Measurements from ENCODE around the gene DARS1.

The DARS1 gene

DNA sequence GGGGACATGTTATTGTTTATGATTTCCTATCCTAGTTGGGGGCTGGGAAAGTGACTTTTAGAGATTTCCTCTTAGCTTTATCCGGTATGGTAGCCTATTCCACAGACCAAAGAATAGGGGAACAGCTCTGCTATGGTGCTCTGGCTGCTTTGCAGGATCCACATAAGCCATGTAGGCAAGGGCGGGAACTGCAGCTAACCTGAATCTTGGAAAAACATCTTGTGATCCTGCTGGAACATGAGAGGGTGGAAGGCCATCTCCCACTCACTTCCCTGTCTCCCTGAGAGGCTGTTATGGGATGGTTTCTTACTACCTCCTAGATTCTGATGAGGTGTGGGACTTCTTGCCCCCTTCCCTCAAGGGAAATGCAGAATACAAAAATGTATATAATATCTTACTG is 2.0 kb upstream of the DARS1 start:
- Histone ChIP-seq H4K20me1 (ENCODE audit: low read depth, low read length) (no peaks in the 10 kb centered on the region), H3K36me3 (ENCODE audit: low read length) (peaks cover 11% of the 10 kb centered on the region), H3K9me2 (replicated peaks; ENCODE audit: insufficient read depth, low read length) (no peaks in the 10 kb centered on the region), H3K79me2 (ENCODE audit: insufficient read depth, low read length) (peaks cover 33% of the 10 kb centered on the region), H3K9me3 (ENCODE audit: insufficient read depth, low read length) (no peaks in the 10 kb centered on the region), H3K27me3 (ENCODE audit: low read length) (no peaks in the 10 kb centered on the region), H3K9ac (ENCODE audit: low read length) (no peak overlapping the region), H2AFZ (ENCODE audit: low read depth, low read length, severe bottlenecking) (no peak overlapping the region), H3K4me3 (ENCODE audit: insufficient read depth, low read length, poor library complexity, severe bottlenecking) (no peak overlapping the region), H3K4me2 (ENCODE audit: low read depth, low read length, poor library complexity, severe bottlenecking) (no peak overlapping the region), H3K27ac (ENCODE audit: low read depth, low read length) (no peak overlapping the region), H3F3A (ENCODE audit: insufficient read depth) (peaks cover 21% of the 10 kb centered on the region)
- TF ChIP-seq, protein P1, sequence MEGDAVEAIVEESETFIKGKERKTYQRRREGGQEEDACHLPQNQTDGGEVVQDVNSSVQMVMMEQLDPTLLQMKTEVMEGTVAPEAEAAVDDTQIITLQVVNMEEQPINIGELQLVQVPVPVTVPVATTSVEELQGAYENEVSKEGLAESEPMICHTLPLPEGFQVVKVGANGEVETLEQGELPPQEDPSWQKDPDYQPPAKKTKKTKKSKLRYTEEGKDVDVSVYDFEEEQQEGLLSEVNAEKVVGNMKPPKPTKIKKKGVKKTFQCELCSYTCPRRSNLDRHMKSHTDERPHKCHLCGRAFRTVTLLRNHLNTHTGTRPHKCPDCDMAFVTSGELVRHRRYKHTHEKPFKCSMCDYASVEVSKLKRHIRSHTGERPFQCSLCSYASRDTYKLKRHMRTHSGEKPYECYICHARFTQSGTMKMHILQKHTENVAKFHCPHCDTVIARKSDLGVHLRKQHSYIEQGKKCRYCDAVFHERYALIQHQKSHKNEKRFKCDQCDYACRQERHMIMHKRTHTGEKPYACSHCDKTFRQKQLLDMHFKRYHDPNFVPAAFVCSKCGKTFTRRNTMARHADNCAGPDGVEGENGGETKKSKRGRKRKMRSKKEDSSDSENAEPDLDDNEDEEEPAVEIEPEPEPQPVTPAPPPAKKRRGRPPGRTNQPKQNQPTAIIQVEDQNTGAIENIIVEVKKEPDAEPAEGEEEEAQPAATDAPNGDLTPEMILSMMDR (IDR thresholded peaks at IDR 0.05; ENCODE audit: insufficient read depth, low read length, poor library complexity, severe bottlenecking): no peak
- TF ChIP-seq EZH2phosphoT487 (conservative IDR thresholded peaks at IDR 0.05; ENCODE audit: low read length): no peak

DNA sequence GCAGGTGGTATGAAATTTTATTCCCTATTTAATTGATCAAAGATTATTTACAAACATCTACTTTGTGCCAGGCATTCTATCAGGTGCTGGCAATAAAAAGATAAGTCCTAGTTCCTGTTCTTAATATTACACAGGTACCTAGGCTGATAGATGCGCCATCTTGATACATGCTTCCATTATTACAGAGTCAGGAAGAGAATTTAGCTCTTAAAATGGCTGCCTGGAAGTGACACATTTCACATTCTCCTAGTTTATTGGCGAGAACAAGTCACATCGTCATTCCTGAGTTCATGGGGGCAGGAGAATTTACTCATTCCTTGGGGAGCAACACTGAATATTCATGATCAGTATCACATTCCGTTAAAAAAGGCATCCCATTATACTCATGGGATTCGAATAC is 1.1 kb upstream of the DARS1 start:
- peak overlapping the region; percentile 95; the same call in 1 of the 2 replicates for H3K9ac ChIP-seq (ENCODE audit: low read length)
- peaks cover 17% of the 10 kb centered on the region for H3K36me3 ChIP-seq (ENCODE audit: low read length)
- no peak overlapping the region for H3K4me3 ChIP-seq (ENCODE audit: insufficient read depth, low read length, poor library complexity, severe bottlenecking)
- peaks cover 25% of the 10 kb centered on the region for H3F3A ChIP-seq (ENCODE audit: insufficient read depth)
- H3K9me2 ChIP-seq (replicated peaks; ENCODE audit: insufficient read depth, low read length): no peaks in the 10 kb centered on the region
- H3K27ac ChIP-seq (ENCODE audit: low read depth, low read length): no peak overlapping the region
- no peaks in the 10 kb centered on the region for H3K27me3 ChIP-seq (ENCODE audit: low read length)
- no peaks in the 10 kb centered on the region for H4K20me1 ChIP-seq (ENCODE audit: low read depth, low read length)
- H3K9me3 ChIP-seq (ENCODE audit: insufficient read depth, low read length): no peaks in the 10 kb centered on the region
- H2AFZ ChIP-seq (ENCODE audit: low read depth, low read length, severe bottlenecking): no peak overlapping the region
- H3K79me2 ChIP-seq (ENCODE audit: insufficient read depth, low read length): peaks cover 40% of the 10 kb centered on the region
- TF ChIP-seq, protein P1 (IDR thresholded peaks at IDR 0.05; ENCODE audit: insufficient read depth, low read length, poor library complexity, severe bottlenecking): no peak
- no peak for TF ChIP-seq EZH2phosphoT487 (conservative IDR thresholded peaks at IDR 0.05; ENCODE audit: low read length)
- peak overlapping the region; percentile 89 for H3K4me2 ChIP-seq (ENCODE audit: low read depth, low read length, poor library complexity, severe bottlenecking)

DNA sequence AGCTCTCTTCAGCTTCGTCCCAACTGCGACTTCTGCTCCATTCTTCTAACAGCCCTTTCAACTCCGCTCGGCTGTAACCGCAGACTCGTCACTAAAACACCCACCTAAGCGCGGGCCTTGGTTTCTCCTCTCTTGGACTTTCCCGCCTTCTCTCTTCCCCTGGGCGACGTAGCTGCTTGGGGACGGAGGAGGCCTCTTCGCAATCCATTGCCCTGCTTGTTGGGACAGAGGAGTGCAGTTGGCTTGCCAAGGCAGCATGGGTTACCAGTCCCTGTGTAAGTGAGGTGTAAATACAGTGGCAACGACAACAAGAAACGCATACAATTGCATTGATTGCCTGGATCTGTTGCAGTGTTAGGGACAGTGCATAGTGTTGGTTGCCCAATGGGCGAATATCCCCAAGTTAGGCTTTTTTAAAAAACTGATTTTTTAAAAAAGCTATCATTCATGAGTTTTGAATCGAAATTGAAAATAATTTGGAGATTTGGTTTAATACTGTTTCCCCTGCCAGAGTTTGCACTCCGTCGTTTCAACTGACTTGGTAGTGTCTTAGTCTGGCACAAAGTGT is 484 bp upstream of the DARS1 start:
- Histone ChIP-seq H3K27ac (ENCODE audit: low read depth, low read length) (peak overlapping the region; percentile 86), H3K36me3 (ENCODE audit: low read length) (peaks cover 17% of the 10 kb centered on the region), H4K20me1 (ENCODE audit: low read depth, low read length) (no peaks in the 10 kb centered on the region), H3K27me3 (ENCODE audit: low read length) (no peaks in the 10 kb centered on the region), H3K79me2 (ENCODE audit: insufficient read depth, low read length) (peaks cover 46% of the 10 kb centered on the region), H3F3A (ENCODE audit: insufficient read depth) (peaks cover 30% of the 10 kb centered on the region), H3K9me3 (ENCODE audit: insufficient read depth, low read length) (no peaks in the 10 kb centered on the region), H3K4me2 (ENCODE audit: low read depth, low read length, poor library complexity, severe bottlenecking) (peak overlapping the region; percentile 89), H3K9ac (ENCODE audit: low read length) (peak overlapping the region; percentile 95), H3K9me2 (replicated peaks; ENCODE audit: insufficient read depth, low read length) (no peaks in the 10 kb centered on the region), H3K4me3 (ENCODE audit: insufficient read depth, low read length, poor library complexity, severe bottlenecking) (peak overlapping the region; percentile 77), H2AFZ (ENCODE audit: low read depth, low read length, severe bottlenecking) (peak overlapping the region; percentile 84)
- TF ChIP-seq EZH2phosphoT487 (conservative IDR thresholded peaks at IDR 0.05; ENCODE audit: low read length): no peak

DNA sequence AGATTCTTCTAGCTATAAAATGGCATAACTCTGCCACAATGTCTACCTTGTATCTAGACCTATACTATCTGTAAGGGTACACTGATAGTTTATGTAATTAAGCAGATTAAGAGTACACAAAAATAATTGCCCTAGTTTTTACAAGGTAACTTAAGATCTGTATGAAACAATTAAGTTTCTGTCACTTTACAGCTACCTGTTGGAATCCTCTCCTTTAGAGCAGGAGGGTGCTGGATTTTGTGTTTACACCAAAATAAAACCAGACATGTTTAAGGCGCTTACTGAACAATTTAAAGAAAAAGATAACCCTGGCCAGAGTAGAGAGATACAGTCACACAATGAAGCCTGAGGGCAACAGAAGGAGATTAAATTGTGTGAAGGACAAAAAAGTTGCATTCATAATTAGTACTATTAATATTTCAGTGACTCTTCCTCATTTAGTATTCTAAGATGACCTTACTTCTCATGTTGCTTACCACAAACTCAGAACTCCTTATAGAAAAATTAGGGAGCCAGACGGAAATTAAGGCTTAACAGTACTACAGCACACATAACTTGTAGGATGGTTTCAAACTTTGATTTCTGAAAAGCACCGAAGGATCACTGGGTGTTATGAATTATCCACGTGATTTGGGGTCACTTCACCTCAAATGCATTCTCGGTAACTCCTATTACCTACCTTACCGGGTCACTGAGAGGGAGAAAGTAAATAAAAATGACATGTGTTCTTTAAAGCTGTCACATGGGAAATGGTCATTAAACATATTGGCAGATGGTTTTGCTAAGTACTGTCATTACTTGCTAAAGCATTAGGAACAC is 1.0 kb downstream of the DARS1 start:
- Histone ChIP-seq H3F3A (ENCODE audit: insufficient read depth) (peaks cover 44% of the 10 kb centered on the region), H2AFZ (ENCODE audit: low read depth, low read length, severe bottlenecking) (peak overlapping the region; percentile 84), H3K4me3 (ENCODE audit: insufficient read depth, low read length, poor library complexity, severe bottlenecking) (peak overlapping the region; percentile 77), H3K9me3 (ENCODE audit: insufficient read depth, low read length) (no peaks in the 10 kb centered on the region), H3K79me2 (ENCODE audit: insufficient read depth, low read length) (peaks cover 60% of the 10 kb centered on the region), H3K4me2 (ENCODE audit: low read depth, low read length, poor library complexity, severe bottlenecking) (peak overlapping the region; percentile 89), H3K9me2 (replicated peaks; ENCODE audit: insufficient read depth, low read length) (no peaks in the 10 kb centered on the region), H4K20me1 (ENCODE audit: low read depth, low read length) (no peaks in the 10 kb centered on the region), H3K36me3 (ENCODE audit: low read length) (peaks cover 27% of the 10 kb centered on the region), H3K27ac (ENCODE audit: low read depth, low read length) (peak overlapping the region; percentile 86), H3K27me3 (ENCODE audit: low read length) (no peaks in the 10 kb centered on the region), H3K9ac (ENCODE audit: low read length) (peak overlapping the region; percentile 95)
- TF ChIP-seq, protein P1 (IDR thresholded peaks at IDR 0.05; ENCODE audit: insufficient read depth, low read length, poor library complexity, severe bottlenecking): no peak

All from SU-DHL-6 (cell line).